Loucy (cell line): ENCODE measurements around the gene FCN3.

Experiments
- H2AFZ ChIP-seq: fragments of 200-600 bp; sonication (generic); 2 replicates; pipeline ENCODE4 v1.6.0; 2016; ENCODE audit warnings: antibody characterized with exemption, mild to moderate bottlenecking, low read length, moderate library complexity
- H3F3A ChIP-seq: fragments of 200-600 bp; 2 replicates; pipeline ENCODE4 v1.6.0; 2016; ENCODE audit warnings: antibody characterized with exemption, low read depth, mild to moderate bottlenecking
- H3K27me3 ChIP-seq: fragments of 200-600 bp; sonication (generic); 2 replicates; pipeline ENCODE4 v1.6.1; 2014; ENCODE audit warnings: low read length, mild to moderate bottlenecking; ENCODE audit not compliant: insufficient read depth, poor library complexity, severe bottlenecking
- H3K36me3 ChIP-seq: fragments of 200-600 bp; sonication (generic); 2 replicates; pipeline ENCODE4 v1.6.1; 2016; ENCODE audit warnings: low read length; ENCODE audit not compliant: insufficient read depth
- H3K4me1 ChIP-seq: fragments of 200-600 bp; sonication (generic); 2 replicates; pipeline ENCODE4 v1.5.1; 2014; ENCODE audit warnings: low read length, mild to moderate bottlenecking; ENCODE audit not compliant: insufficient read depth, poor library complexity, severe bottlenecking
- H3K4me2 ChIP-seq: fragments of 200-600 bp; sonication (generic); 2 replicates; pipeline ENCODE4 v1.6.0; 2014; ENCODE audit warnings: antibody characterized with exemption, low read length, low read depth, mild to moderate bottlenecking; ENCODE audit not compliant: poor library complexity, severe bottlenecking
- H3K4me3 ChIP-seq: fragments of 200-600 bp; sonication (generic); 2 replicates; pipeline ENCODE4 v1.5.1; 2014; ENCODE audit warnings: low read length, mild to moderate bottlenecking, mixed read lengths; ENCODE audit not compliant: poor library complexity, severe bottlenecking
- H3K79me2 ChIP-seq: fragments of 200-600 bp; sonication (generic); 2 replicates; pipeline ENCODE4 v1.6.1; 2014; ENCODE audit warnings: low read length; ENCODE audit not compliant: insufficient read depth
- H3K9ac ChIP-seq: fragments of 200-600 bp; sonication (generic); 2 replicates; pipeline ENCODE4 v1.6.0; 2014; ENCODE audit warnings: mild to moderate bottlenecking, low read depth, low read length, moderate library complexity; ENCODE audit not compliant: poor library complexity, severe bottlenecking
- H3K9me2 ChIP-seq: fragments of 200-600 bp; sonication (generic); replicated peaks from 2 replicates; pipeline ENCODE4 v1.6.1; 2016; ENCODE audit warnings: low read depth, low read length, mixed read lengths
- H3K9me3 ChIP-seq: fragments of 200-600 bp; sonication (generic); 2 replicates; pipeline ENCODE4 v1.6.1; 2014; ENCODE audit warnings: mild to moderate bottlenecking, antibody characterized with exemption, low read length, low read depth; ENCODE audit not compliant: insufficient read depth
- H4K20me1 ChIP-seq: fragments of 200-600 bp; sonication (generic); 2 replicates; pipeline ENCODE4 v1.6.0; 2014; ENCODE audit warnings: antibody characterized with exemption, low read length, mild to moderate bottlenecking; ENCODE audit not compliant: insufficient read depth, poor library complexity, severe bottlenecking
- CTCF ChIP-seq: fragments of 200-600 bp; sonication (generic); conservative IDR thresholded peaks from 2 replicates; pipeline ENCODE4 v1.5.1; 2014; ENCODE audit warnings: mild to moderate bottlenecking, antibody characterized with exemption, low read length
- EZH2phosphoT487 ChIP-seq: fragments of 200-600 bp; IDR thresholded peaks from 2 replicates; pipeline ENCODE4 v1.6.1; 2018; ENCODE audit warnings: antibody characterized with exemption, mild to moderate bottlenecking, moderate library complexity, borderline replicate concordance

FCN3 gene

GRCh38 chr1:27353629-27354028, 21.0 kb downstream of the FCN3 start:
- Histone ChIP-seq H3K36me3 (peaks cover 5% of the 10 kb centered on the region; the same call in 1 of the 2 replicates), H3F3A (no peaks in the 10 kb centered on the region), H3K79me2 (no peaks in the 10 kb centered on the region), H3K9me3 (no peaks in the 10 kb centered on the region), H3K9ac (no peak overlapping the region), H3K4me2 (no peak overlapping the region), H2AFZ (no peak overlapping the region), H4K20me1 (no peaks in the 10 kb centered on the region), H3K27me3 (no peaks in the 10 kb centered on the region), H3K9me2 (no peaks in the 10 kb centered on the region), H3K4me3 (no peak overlapping the region), H3K4me1 (no peaks in the 10 kb centered on the region)
- no peak for TF ChIP-seq EZH2phosphoT487
- no peak for TF ChIP-seq CTCF

GRCh38 chr1:27353166-27353565, 21.5 kb downstream of the FCN3 start:
- Histone ChIP-seq H3F3A (no peaks in the 10 kb centered on the region), H3K9ac (no peak overlapping the region)

GRCh38 chr1:27351541-27352107, 23.0 kb downstream of the FCN3 start:
- Histone ChIP-seq H3K9me2 (no peaks in the 10 kb centered on the region), H3K4me3 (no peak overlapping the region), H3K9me3 (no peaks in the 10 kb centered on the region), H3K36me3 (peaks cover 5% of the 10 kb centered on the region; the same call in 1 of the 2 replicates), H3K27me3 (no peaks in the 10 kb centered on the region), H3K4me2 (no peak overlapping the region), H4K20me1 (no peaks in the 10 kb centered on the region), H2AFZ (no peak overlapping the region), H3K4me1 (no peaks in the 10 kb centered on the region), H3F3A (no peaks in the 10 kb centered on the region), H3K79me2 (no peaks in the 10 kb centered on the region), H3K9ac (no peak overlapping the region)
- TF ChIP-seq EZH2phosphoT487 (no peak), CTCF (no peak)

More at GRCh38 chr1:27353166-27353565, 21.5 kb downstream of the FCN3 start:
- Histone ChIP-seq H3K36me3 (peaks cover 5% of the 10 kb centered on the region; the same call in 1 of the 2 replicates), H3K79me2 (no peaks in the 10 kb centered on the region), H3K9me3 (no peaks in the 10 kb centered on the region), H3K9me2 (no peaks in the 10 kb centered on the region), H2AFZ (no peak overlapping the region), H3K27me3 (no peaks in the 10 kb centered on the region), H4K20me1 (no peaks in the 10 kb centered on the region), H3K4me1 (no peaks in the 10 kb centered on the region), H3K4me2 (no peak overlapping the region), H3K4me3 (no peak overlapping the region)
- TF ChIP-seq CTCF (no peak), EZH2phosphoT487 (no peak)
